ENCODE results near the gene DLL4. TPM values are rescaled to one million over a fixed set of nuclear protein-coding genes. Genes with fewer than 3 reads are reported as not detected.

Gene DLL4
- total and polyA plus RNA-seq, 4 donors, result 0.20 to 28.4 (median 5.0) TPM

GRCh38 chr15:40911693-40912092 is 17.4 kb upstream of the DLL4 start:
- DNase-seq, result no peak
- Histone ChIP-seq H3K4me1 (ENCODE audit: control insufficient read depth in 1 of 2, insufficient read depth in 2 of 2, low read length in 2 of 2) (no peaks in the 10 kb centered on the region), H3K27me3 (ENCODE audit: control insufficient read depth in 1 of 2, insufficient read depth in 2 of 2, low read length in 1 of 2) (no peaks in the 10 kb centered on the region), H3K4me3 (ENCODE audit: low read length in 2 of 2) (no peak overlapping the region), H3K36me3 (ENCODE audit: control insufficient read depth in 1 of 2, insufficient read depth in 2 of 2, low read length in 1 of 2) (no peaks in the 10 kb centered on the region), H3K9me3 (ENCODE audit: control insufficient read depth, low read length) (no peaks in the 10 kb centered on the region), H3K27ac (ENCODE audit: low read depth in 1 of 2, low read length in 2 of 2) (no peak overlapping the region)
- intact Hi-C loops (cut with DNase I), result no loop called here
- no peak for ATAC-seq (ENCODE audit: low FRiP score)
- 90 to 91% methylated on average over 2 of the region's 2 CpGs for WGBS, 2 donors

- intact Hi-C loops (cut with DNase I), result no loop called here
- Histone ChIP-seq H3K27me3 (ENCODE audit: control insufficient read depth in 1 of 2, insufficient read depth in 2 of 2, low read length in 1 of 2) (no peaks in the 10 kb centered on the region), H3K9me3 (ENCODE audit: control insufficient read depth, low read length) (no peaks in the 10 kb centered on the region), H3K36me3 (ENCODE audit: control insufficient read depth in 1 of 2, insufficient read depth in 2 of 2, low read length in 1 of 2) (no peaks in the 10 kb centered on the region), H3K4me1 (ENCODE audit: control insufficient read depth in 1 of 2, insufficient read depth in 2 of 2, low read length in 2 of 2) (no peaks in the 10 kb centered on the region), H3K4me3 (ENCODE audit: low read length in 2 of 2) (no peak overlapping the region), H3K27ac (ENCODE audit: low read depth in 1 of 2, low read length in 2 of 2) (no peak overlapping the region)
- WGBS, 2 donors, result 82 to 85% methylated on average over 6 of the region's 6 CpGs
- DNase-seq (no peak), ATAC-seq (ENCODE audit: low FRiP score) (no peak)
Observed at GRCh38 chr15:40912478-40912877, 16.7 kb upstream of the DLL4 start.

DNA sequence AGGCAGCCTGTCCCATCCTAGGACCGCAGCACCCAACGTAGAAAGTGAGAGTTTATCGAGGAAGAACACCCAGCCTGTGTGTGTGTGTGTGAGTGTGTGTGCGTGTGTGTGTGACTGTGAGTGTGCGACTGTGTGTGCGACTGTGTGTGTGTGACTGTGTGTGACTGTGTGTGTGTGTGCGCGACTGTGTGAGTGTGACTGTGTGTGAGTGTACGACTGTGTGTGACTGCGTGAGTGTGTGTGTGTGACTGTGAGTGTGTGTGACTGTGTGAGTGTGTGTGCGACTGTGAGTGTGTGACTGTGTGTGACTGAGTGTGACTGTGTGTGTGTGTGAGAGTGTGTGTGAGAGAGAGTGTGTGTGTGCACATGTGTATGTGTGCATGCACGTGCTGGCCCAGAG is 15.1 kb upstream of the DLL4 start:
- DNase-seq, result no peak
- no peaks in the 10 kb centered on the region for H3K9me3 ChIP-seq (ENCODE audit: control insufficient read depth, low read length)
- no peak overlapping the region for H3K4me3 ChIP-seq (ENCODE audit: low read length in 2 of 2)
- ATAC-seq (ENCODE audit: low FRiP score), result no peak
- 96 to 98% methylated on average over 12 of the region's 12 CpGs for WGBS, 2 donors
- no peaks in the 10 kb centered on the region for H3K27me3 ChIP-seq (ENCODE audit: control insufficient read depth in 1 of 2, insufficient read depth in 2 of 2, low read length in 1 of 2)
- no peaks in the 10 kb centered on the region for H3K4me1 ChIP-seq (ENCODE audit: control insufficient read depth in 1 of 2, insufficient read depth in 2 of 2, low read length in 2 of 2)
- intact Hi-C loops (cut with DNase I), result no loop called here
- H3K27ac ChIP-seq (ENCODE audit: low read depth in 1 of 2, low read length in 2 of 2), result no peak overlapping the region
- H3K36me3 ChIP-seq (ENCODE audit: control insufficient read depth in 1 of 2, insufficient read depth in 2 of 2, low read length in 1 of 2), result no peaks in the 10 kb centered on the region

GRCh38 chr15:40914486-40914885 is 14.7 kb upstream of the DLL4 start:
- intact Hi-C loops (cut with DNase I), result no loop called here
- Histone ChIP-seq H3K4me3 (ENCODE audit: low read length in 2 of 2) (no peak overlapping the region), H3K27ac (ENCODE audit: low read depth in 1 of 2, low read length in 2 of 2) (no peak overlapping the region), H3K36me3 (ENCODE audit: control insufficient read depth in 1 of 2, insufficient read depth in 2 of 2, low read length in 1 of 2) (no peaks in the 10 kb centered on the region), H3K4me1 (ENCODE audit: control insufficient read depth in 1 of 2, insufficient read depth in 2 of 2, low read length in 2 of 2) (no peaks in the 10 kb centered on the region), H3K9me3 (ENCODE audit: control insufficient read depth, low read length) (no peaks in the 10 kb centered on the region), H3K27me3 (ENCODE audit: control insufficient read depth in 1 of 2, insufficient read depth in 2 of 2, low read length in 1 of 2) (no peaks in the 10 kb centered on the region)
- DNase-seq (no peak), ATAC-seq (ENCODE audit: low FRiP score) (no peak)
- WGBS, 2 donors, result 84 to 91% methylated on average over 8 of the region's 8 CpGs

- 91% methylated on average over 12 of the region's 12 CpGs for WGBS, 2 donors
- H3K9me3 ChIP-seq (ENCODE audit: control insufficient read depth, low read length), result no peaks in the 10 kb centered on the region
- no peaks in the 10 kb centered on the region for H3K4me1 ChIP-seq (ENCODE audit: control insufficient read depth in 1 of 2, insufficient read depth in 2 of 2, low read length in 2 of 2)
- no peak for ATAC-seq (ENCODE audit: low FRiP score)
- H3K36me3 ChIP-seq (ENCODE audit: control insufficient read depth in 1 of 2, insufficient read depth in 2 of 2, low read length in 1 of 2), result no peaks in the 10 kb centered on the region
- H3K27me3 ChIP-seq (ENCODE audit: control insufficient read depth in 1 of 2, insufficient read depth in 2 of 2, low read length in 1 of 2), result no peaks in the 10 kb centered on the region
- no peak overlapping the region for H3K4me3 ChIP-seq (ENCODE audit: low read length in 2 of 2)
- DNase-seq, result no peak
- intact Hi-C loops (cut with DNase I), result no loop called here
- no peak overlapping the region for H3K27ac ChIP-seq (ENCODE audit: low read depth in 1 of 2, low read length in 2 of 2)
Observed at GRCh38 chr15:40915116-40915661, 14.0 kb upstream of the DLL4 start.

DNA sequence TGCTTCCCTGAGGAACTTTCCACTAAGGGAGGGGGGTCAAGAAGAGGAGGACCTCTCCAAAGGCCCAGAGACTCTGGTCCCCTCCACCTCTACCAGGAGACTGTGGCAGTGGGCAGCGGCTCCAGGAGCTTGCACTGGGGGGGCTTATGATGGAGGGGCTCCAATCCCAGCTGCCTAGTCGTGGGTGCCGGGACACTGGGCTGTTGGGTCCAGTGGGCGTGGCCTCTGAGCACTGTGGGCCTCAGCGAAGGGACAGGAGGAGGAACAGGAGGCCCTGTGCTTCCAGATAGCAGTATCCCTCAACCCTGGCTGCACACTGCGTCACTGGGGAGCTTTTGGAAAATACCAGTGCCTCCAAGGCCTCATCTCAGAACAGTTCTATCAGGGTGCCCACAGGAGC is 13.5 kb upstream of the DLL4 start:
- 82 to 84% methylated on average over 6 of the region's 6 CpGs for WGBS, 2 donors

DNA sequence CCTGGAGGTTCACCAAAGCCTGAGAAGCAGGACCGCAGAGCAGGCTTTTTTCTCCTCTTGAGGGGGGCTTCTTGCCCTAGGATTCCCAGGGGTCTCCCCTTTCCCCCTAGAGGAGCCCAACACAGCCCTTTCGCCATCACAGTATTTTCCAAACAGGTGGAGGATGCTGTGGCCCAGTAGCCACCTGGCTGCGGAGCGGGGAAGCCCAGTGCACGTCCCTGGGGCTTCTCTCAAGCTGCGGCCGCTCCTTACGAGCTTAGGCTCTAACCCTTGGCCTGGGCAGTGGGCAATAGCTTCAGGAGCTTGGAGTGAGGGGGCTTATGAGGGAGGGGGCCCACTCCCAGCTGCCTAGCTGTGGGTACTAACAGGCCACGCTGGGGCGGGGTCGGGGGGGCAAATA is 11.6 kb upstream of the DLL4 start:
- no peak overlapping the region for H3K27ac ChIP-seq (ENCODE audit: low read depth in 1 of 2, low read length in 2 of 2)
- H3K36me3 ChIP-seq (ENCODE audit: control insufficient read depth in 1 of 2, insufficient read depth in 2 of 2, low read length in 1 of 2), result no peaks in the 10 kb centered on the region
- no peaks in the 10 kb centered on the region for H3K9me3 ChIP-seq (ENCODE audit: control insufficient read depth, low read length)
- no peaks in the 10 kb centered on the region for H3K4me1 ChIP-seq (ENCODE audit: control insufficient read depth in 1 of 2, insufficient read depth in 2 of 2, low read length in 2 of 2)
- DNase-seq (no peak), ATAC-seq (ENCODE audit: low FRiP score) (no peak)
- H3K4me3 ChIP-seq (ENCODE audit: low read length in 2 of 2), result no peak overlapping the region
- intact Hi-C loops (cut with DNase I), result no loop called here
- no peaks in the 10 kb centered on the region for H3K27me3 ChIP-seq (ENCODE audit: control insufficient read depth in 1 of 2, insufficient read depth in 2 of 2, low read length in 1 of 2)
- WGBS, 2 donors, result 84 to 90% methylated on average over 11 of the region's 11 CpGs

More for the DNA sequence above, 13.5 kb upstream of the DLL4 start:
- intact Hi-C loops (cut with DNase I), result no loop called here
- Histone ChIP-seq H3K4me1 (ENCODE audit: control insufficient read depth in 1 of 2, insufficient read depth in 2 of 2, low read length in 2 of 2) (no peaks in the 10 kb centered on the region), H3K36me3 (ENCODE audit: control insufficient read depth in 1 of 2, insufficient read depth in 2 of 2, low read length in 1 of 2) (no peaks in the 10 kb centered on the region), H3K27ac (ENCODE audit: low read depth in 1 of 2, low read length in 2 of 2) (no peak overlapping the region), H3K9me3 (ENCODE audit: control insufficient read depth, low read length) (no peaks in the 10 kb centered on the region), H3K4me3 (ENCODE audit: low read length in 2 of 2) (no peak overlapping the region), H3K27me3 (ENCODE audit: control insufficient read depth in 1 of 2, insufficient read depth in 2 of 2, low read length in 1 of 2) (no peaks in the 10 kb centered on the region)
- no peak for ATAC-seq (ENCODE audit: low FRiP score)
- no peak for DNase-seq

- no peaks in the 10 kb centered on the region for H3K36me3 ChIP-seq (ENCODE audit: control insufficient read depth in 1 of 2, insufficient read depth in 2 of 2, low read length in 1 of 2)
- 76 to 82% methylated on average over 15 of the region's 15 CpGs for WGBS, 2 donors
- no peaks in the 10 kb centered on the region for H3K4me1 ChIP-seq (ENCODE audit: control insufficient read depth in 1 of 2, insufficient read depth in 2 of 2, low read length in 2 of 2)
- no peaks in the 10 kb centered on the region for H3K9me3 ChIP-seq (ENCODE audit: control insufficient read depth, low read length)
- no peaks in the 10 kb centered on the region for H3K27me3 ChIP-seq (ENCODE audit: control insufficient read depth in 1 of 2, insufficient read depth in 2 of 2, low read length in 1 of 2)
- intact Hi-C loops (cut with DNase I), result no loop called here
- H3K4me3 ChIP-seq (ENCODE audit: low read length in 2 of 2), result no peak overlapping the region
- no peak overlapping the region for H3K27ac ChIP-seq (ENCODE audit: low read depth in 1 of 2, low read length in 2 of 2)
- DNase-seq (no peak), ATAC-seq (ENCODE audit: low FRiP score) (peak; percentile 39)
Observed at GRCh38 chr15:40918146-40918798, 10.9 kb upstream of the DLL4 start.

GRCh38 chr15:40918799-40919392 is 10.2 kb upstream of the DLL4 start:
- no peaks in the 10 kb centered on the region for H3K36me3 ChIP-seq (ENCODE audit: control insufficient read depth in 1 of 2, insufficient read depth in 2 of 2, low read length in 1 of 2)
- WGBS, 2 donors, result 40 to 48% methylated on average over 19 of the region's 19 CpGs
- H3K4me3 ChIP-seq (ENCODE audit: low read length in 2 of 2), result no peak overlapping the region
- no peaks in the 10 kb centered on the region for H3K27me3 ChIP-seq (ENCODE audit: control insufficient read depth in 1 of 2, insufficient read depth in 2 of 2, low read length in 1 of 2)
- H3K9me3 ChIP-seq (ENCODE audit: control insufficient read depth, low read length), result no peaks in the 10 kb centered on the region
- peak; percentile 30 for ATAC-seq (ENCODE audit: low FRiP score)
- intact Hi-C loops (cut with DNase I), result no loop called here
- no peaks in the 10 kb centered on the region for H3K4me1 ChIP-seq (ENCODE audit: control insufficient read depth in 1 of 2, insufficient read depth in 2 of 2, low read length in 2 of 2)
- no peak for DNase-seq
- no peak overlapping the region for H3K27ac ChIP-seq (ENCODE audit: low read depth in 1 of 2, low read length in 2 of 2)
